K562 (cell line): Measurements from ENCODE around the gene KCNQ2. TPM values are rescaled to one million over a fixed set of nuclear protein-coding genes. Genes with fewer than 3 reads are reported as not detected.

Experiments used
- CSDE1 ChIP-seq, 2 experiments: fragments of 450-650 bp; IDR thresholded peaks; 2 replicates each; pipeline ENCODE4 v1.6.1; 2016; ENCODE audit warnings: mild to moderate bottlenecking in 1 of 2
- FOXA3 ChIP-seq, 2 experiments: fragments of 450-650 bp in 1 of 2; sonication (generic) in 1 of 2; formaldehyde crosslinking; IDR thresholded peaks in 1 of 2; conservative IDR thresholded peaks in 1 of 2; 2 replicates each; pipeline versions ENCODE4 v1.4.0 to v1.8.0; 2020 to 2022; ENCODE audit warnings: mild to moderate bottlenecking in 2 of 2, missing genetic modification reagents in 1 of 2
- KDM2B ChIP-seq: fragments of 250-450 bp; sonication (Bioruptor Pico); IDR thresholded peaks from 2 replicates; pipeline ENCODE4 v1.8.0; 2021; ENCODE audit warnings: mild to moderate bottlenecking, moderate library complexity
- MAZ ChIP-seq, 2 experiments: fragments of 450-650 bp in 1 of 2; sonication (generic) in 1 of 2; formaldehyde crosslinking; IDR thresholded peaks in 1 of 2; conservative IDR thresholded peaks in 1 of 2; 2 replicates each; pipeline versions ENCODE4 v1.4.0 to v1.5.0; 2020; ENCODE audit warnings: mild to moderate bottlenecking in 1 of 2, missing genetic modification reagents in 1 of 2
- PHB2 ChIP-seq: fragments of 450-650 bp; IDR thresholded peaks from 2 replicates; pipeline ENCODE4 v1.6.1; 2017; ENCODE audit warnings: low read depth
- RNF2 ChIP-seq: sonication (generic); IDR thresholded peaks from 2 replicates; pipeline ENCODE4 v1.6.1; 2016
- YY1 ChIP-seq, 3 experiments: IDR thresholded peaks; 2 replicates each; pipeline ENCODE4 v1.6.1; 2011; ENCODE audit warnings: low read length in 2 of 3, mild to moderate bottlenecking in 2 of 3, moderate library complexity in 2 of 3, borderline replicate concordance in 1 of 3, control low read depth in 1 of 3, low read depth in 1 of 3; ENCODE audit not compliant: insufficient read depth in 3 of 3, insufficient replicate concordance in 2 of 3, control insufficient read depth in 1 of 3, insufficient read length in 1 of 3; ENCODE audit errors: extremely low read depth in 1 of 3
- ZNF3 ChIP-seq: fragments of 250-450 bp; sonication (Bioruptor Pico); IDR thresholded peaks from 2 replicates; pipeline ENCODE4 v1.5.0; 2021; ENCODE audit warnings: mild to moderate bottlenecking, moderate library complexity
- ZZZ3 ChIP-seq: fragments of 450-650 bp; IDR thresholded peaks from 2 replicates; pipeline ENCODE4 v1.6.1; 2016; ENCODE audit warnings: antibody characterized with exemption, mild to moderate bottlenecking, moderate library complexity
- polyA plus RNA-seq, 8 experiments: library from polyadenylated mRNA; depleted of rRNA in 4 of 8; stranded (reverse) in 5 of 8; unstranded in 3 of 8; fragments of >200 nt; fragmentation: Nextera tagmentation in 2 of 8; fragmentation: Illumina TruSeq in 1 of 8; extraction: Ambion mirVana in 2 of 8; extraction: Trizol in 1 of 8; gene quantifications; 2 replicates each; pipeline versions ENCODE4 v1.2.1 to v1.2.3, GENCODE V29; 2011 to 2014; ENCODE audit warnings: inconsistent platforms in 1 of 8, missing spikeins in 1 of 8
- total RNA-seq, 7 experiments: library from RNA; depleted of rRNA in 6 of 7; stranded (reverse); fragments of >200 nt in 6 of 7; fragmentation: Illumina TruSeq in 2 of 7; extraction: Trizol in 2 of 7; gene quantifications; 2 replicates each; pipeline versions ENCODE4 v1.2.1 to v1.2.3, GENCODE V29; 2011 to 2021; ENCODE audit warnings: low replicate concordance in 1 of 7
- TF ChIP-seq, protein P1 (sequence below): fragments of 200-800 bp; sonication (Bioruptor generic); IDR thresholded peaks from 2 replicates; pipeline ENCODE4 v1.6.1; 2017; ENCODE audit warnings: missing genetic modification characterization, missing compliant biosample characterization
- TF ChIP-seq, protein P2 (sequence below): IDR thresholded peaks from 2 replicates; pipeline ENCODE4 v1.6.1; 2014; ENCODE audit warnings: antibody characterized with exemption
- TF ChIP-seq, protein P3 (sequence below): sonication (generic); IDR thresholded peaks from 2 replicates; pipeline ENCODE4 v1.6.1; 2016
- TF ChIP-seq, protein P4 (sequence below): sonication (generic); formaldehyde crosslinking; IDR thresholded peaks from 2 replicates; pipeline ENCODE4 v1.8.0; 2022; ENCODE audit warnings: mild to moderate bottlenecking, missing genetic modification reagents, borderline replicate concordance
- TF ChIP-seq, protein P5 (sequence below), 2 experiments: IDR thresholded peaks; 2 replicates each; pipeline ENCODE4 v1.6.1; 2012; ENCODE audit warnings: improper control_type of control experiment in 2 of 2, low read depth in 2 of 2, low read length in 2 of 2, borderline replicate concordance in 1 of 2
- TF ChIP-seq, protein P6 (sequence below): sonication (generic); formaldehyde crosslinking; IDR thresholded peaks from 2 replicates; pipeline ENCODE4 v1.9.0; 2022; ENCODE audit warnings: mild to moderate bottlenecking, missing genetic modification reagents

The KCNQ2 gene
- total and polyA plus RNA-seq, 9 of the 15 experiments (the other 6 are each of a cell fraction or from before 2014, with no cell fraction given), result 0.13 to 0.16 TPM; not detected in 7

DNA sequence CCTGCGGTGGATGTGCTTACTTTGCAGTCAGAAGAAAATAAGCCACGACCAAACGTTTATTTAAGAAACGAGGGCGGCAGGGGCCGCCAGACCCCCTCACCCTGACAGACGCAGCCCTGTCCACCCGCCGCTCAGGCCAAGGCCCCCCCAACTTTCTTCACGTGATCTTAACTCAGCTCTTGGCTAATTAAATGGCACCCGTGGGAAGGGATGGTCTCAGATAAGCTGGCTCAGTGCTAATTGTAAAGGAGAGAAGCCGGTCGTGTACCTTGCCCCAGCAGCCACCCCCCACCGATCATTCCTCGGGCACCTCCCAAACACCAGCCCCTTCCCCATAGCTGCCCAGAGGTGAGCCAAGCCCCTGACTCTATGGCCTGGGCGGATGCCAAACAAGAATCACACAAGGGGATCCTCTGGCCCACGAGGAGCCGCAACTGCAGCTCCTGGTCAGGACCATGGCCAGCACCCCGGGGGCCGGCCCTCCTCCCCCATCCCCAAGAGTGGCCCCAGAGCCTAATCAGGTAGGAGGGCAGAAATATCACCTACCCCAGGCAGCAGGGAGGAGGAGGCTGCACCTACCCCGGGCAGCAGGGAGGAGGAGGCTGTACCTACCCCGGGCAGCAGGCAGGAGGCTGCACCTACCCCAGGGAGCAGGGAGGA lies 11.2 kb downstream of the KCNQ2 start (continued):
- TF ChIP-seq ZZZ3 (no peak), RNF2 (no peak), YY1 (IDR thresholded peaks at IDR 0.05; ENCODE audit: borderline replicate concordance in 1 of 3, control insufficient read depth in 1 of 3, extremely low read depth in 1 of 3, insufficient read depth in 3 of 3, insufficient read length in 1 of 3, insufficient replicate concordance in 2 of 3, low read depth in 1 of 3, low read length in 2 of 3) (no peak), FOXA3 (CRISPR knock-in tag; conservative IDR thresholded peaks at IDR 0.05 in 1 of 2, IDR thresholded peaks at IDR 0.05 in 1 of 2) (peak in 1 of 2 experiments; percentile 38; a peak in 1 of 4 replicates), ZNF3 (CRISPR knock-in tag) (no peak), KDM2B (CRISPR knock-in tag) (no peak), MAZ (CRISPR knock-in tag; conservative IDR thresholded peaks at IDR 0.05 in 1 of 2, IDR thresholded peaks at IDR 0.05 in 1 of 2) (peak in 1 of 2 experiments; percentile 59; a peak in 1 of 4 replicates), PHB2 (no peak), CSDE1 (IDR thresholded peaks at IDR 0.05) (no peak)
- TF ChIP-seq, protein P1, sequence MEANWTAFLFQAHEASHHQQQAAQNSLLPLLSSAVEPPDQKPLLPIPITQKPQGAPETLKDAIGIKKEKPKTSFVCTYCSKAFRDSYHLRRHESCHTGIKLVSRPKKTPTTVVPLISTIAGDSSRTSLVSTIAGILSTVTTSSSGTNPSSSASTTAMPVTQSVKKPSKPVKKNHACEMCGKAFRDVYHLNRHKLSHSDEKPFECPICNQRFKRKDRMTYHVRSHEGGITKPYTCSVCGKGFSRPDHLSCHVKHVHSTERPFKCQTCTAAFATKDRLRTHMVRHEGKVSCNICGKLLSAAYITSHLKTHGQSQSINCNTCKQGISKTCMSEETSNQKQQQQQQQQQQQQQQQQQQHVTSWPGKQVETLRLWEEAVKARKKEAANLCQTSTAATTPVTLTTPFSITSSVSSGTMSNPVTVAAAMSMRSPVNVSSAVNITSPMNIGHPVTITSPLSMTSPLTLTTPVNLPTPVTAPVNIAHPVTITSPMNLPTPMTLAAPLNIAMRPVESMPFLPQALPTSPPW, result peak; percentile 63
- TF ChIP-seq, protein P2, sequence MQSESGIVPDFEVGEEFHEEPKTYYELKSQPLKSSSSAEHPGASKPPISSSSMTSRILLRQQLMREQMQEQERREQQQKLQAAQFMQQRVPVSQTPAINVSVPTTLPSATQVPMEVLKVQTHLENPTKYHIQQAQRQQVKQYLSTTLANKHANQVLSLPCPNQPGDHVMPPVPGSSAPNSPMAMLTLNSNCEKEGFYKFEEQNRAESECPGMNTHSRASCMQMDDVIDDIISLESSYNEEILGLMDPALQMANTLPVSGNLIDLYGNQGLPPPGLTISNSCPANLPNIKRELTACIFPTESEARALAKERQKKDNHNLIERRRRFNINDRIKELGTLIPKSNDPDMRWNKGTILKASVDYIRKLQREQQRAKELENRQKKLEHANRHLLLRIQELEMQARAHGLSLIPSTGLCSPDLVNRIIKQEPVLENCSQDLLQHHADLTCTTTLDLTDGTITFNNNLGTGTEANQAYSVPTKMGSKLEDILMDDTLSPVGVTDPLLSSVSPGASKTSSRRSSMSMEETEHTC, result no peak
- TF ChIP-seq, protein P3, sequence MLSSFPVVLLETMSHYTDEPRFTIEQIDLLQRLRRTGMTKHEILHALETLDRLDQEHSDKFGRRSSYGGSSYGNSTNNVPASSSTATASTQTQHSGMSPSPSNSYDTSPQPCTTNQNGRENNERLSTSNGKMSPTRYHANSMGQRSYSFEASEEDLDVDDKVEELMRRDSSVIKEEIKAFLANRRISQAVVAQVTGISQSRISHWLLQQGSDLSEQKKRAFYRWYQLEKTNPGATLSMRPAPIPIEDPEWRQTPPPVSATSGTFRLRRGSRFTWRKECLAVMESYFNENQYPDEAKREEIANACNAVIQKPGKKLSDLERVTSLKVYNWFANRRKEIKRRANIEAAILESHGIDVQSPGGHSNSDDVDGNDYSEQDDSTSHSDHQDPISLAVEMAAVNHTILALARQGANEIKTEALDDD, result no peak
- TF ChIP-seq, protein P4, sequence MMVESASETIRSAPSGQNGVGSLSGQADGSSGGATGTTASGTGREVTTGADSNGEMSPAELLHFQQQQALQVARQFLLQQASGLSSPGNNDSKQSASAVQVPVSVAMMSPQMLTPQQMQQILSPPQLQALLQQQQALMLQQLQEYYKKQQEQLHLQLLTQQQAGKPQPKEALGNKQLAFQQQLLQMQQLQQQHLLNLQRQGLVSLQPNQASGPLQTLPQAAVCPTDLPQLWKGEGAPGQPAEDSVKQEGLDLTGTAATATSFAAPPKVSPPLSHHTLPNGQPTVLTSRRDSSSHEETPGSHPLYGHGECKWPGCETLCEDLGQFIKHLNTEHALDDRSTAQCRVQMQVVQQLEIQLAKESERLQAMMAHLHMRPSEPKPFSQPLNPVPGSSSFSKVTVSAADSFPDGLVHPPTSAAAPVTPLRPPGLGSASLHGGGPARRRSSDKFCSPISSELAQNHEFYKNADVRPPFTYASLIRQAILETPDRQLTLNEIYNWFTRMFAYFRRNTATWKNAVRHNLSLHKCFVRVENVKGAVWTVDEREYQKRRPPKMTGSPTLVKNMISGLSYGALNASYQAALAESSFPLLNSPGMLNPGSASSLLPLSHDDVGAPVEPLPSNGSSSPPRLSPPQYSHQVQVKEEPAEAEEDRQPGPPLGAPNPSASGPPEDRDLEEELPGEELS (CRISPR knock-in tag), result no peak
- TF ChIP-seq, protein P5, sequence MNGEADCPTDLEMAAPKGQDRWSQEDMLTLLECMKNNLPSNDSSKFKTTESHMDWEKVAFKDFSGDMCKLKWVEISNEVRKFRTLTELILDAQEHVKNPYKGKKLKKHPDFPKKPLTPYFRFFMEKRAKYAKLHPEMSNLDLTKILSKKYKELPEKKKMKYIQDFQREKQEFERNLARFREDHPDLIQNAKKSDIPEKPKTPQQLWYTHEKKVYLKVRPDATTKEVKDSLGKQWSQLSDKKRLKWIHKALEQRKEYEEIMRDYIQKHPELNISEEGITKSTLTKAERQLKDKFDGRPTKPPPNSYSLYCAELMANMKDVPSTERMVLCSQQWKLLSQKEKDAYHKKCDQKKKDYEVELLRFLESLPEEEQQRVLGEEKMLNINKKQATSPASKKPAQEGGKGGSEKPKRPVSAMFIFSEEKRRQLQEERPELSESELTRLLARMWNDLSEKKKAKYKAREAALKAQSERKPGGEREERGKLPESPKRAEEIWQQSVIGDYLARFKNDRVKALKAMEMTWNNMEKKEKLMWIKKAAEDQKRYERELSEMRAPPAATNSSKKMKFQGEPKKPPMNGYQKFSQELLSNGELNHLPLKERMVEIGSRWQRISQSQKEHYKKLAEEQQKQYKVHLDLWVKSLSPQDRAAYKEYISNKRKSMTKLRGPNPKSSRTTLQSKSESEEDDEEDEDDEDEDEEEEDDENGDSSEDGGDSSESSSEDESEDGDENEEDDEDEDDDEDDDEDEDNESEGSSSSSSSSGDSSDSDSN (IDR thresholded peaks at IDR 0.05; ENCODE audit: borderline replicate concordance in 1 of 2, low read depth in 2 of 2, low read length in 2 of 2), result no peak
- TF ChIP-seq, protein P6, sequence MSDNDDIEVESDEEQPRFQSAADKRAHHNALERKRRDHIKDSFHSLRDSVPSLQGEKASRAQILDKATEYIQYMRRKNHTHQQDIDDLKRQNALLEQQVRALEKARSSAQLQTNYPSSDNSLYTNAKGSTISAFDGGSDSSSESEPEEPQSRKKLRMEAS, result peak; percentile 38; the same call in 1 of the 2 replicates
